GM19372 (cell line): ENCODE measurements around the gene KLHL29.

Experiments
- ATAC-seq: cut with Tn5 transposase; IDR thresholded peaks from one replicate; pipeline ENCODE4 v1.9.1; 2021; ENCODE audit warnings: mild to moderate bottlenecking, low read depth, moderate library complexity; ENCODE audit not compliant: unreplicated experiment

The KLHL29 gene

DNA sequence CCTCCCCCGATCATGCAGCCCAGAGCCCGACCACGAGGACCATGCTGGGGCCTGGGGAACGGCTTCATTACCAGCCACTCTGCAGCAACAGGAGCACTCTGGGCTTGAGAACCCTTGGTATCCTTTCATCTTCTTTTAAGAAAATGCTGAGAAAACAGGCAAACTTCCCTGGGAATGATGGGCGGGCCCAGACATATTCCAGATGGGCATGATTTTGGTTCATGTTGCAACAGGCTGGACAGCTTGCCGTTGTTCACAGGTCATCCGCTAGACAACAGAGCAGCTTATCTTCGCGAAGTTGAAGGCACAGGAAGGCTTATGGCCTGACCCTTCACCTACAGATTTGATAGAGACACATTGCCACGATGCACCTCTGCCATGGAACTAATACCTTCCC, 121.0 kb downstream of the KLHL29 start:
- no peak for ATAC-seq

DNA sequence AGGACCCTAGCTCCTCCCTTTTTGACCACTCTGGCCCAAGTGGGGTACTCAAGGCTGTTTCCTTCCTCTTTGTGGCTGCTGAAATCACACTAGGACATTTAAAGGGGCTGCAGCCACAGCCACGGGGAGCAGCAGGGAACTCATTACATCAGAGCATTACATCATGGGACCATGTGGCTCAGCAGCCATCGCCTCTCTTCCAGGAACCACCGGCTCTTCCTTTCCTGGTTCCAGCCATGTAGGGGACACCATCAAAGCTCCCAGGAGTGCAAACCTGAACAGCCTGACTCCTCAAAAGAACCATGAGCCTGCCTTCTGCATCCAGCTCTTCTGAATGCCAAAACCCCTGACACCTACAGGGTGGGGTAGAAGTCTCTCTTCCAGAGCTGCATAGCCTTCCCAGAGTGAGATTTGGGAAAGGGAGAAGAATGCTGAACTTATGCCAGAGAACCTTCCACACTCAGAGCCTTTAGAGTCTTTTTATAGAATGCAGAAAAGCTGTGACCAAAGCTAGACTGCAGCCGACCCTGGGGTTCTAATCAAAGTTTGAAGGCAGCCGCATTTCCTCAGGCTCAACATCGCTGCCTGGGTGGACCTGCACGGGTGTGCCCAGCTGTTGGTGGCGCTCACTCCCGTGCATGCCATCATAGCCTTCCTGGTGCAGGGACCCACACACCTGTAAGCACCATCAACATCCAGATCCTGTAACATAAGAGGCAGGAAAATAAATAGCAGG, 121.7 kb downstream of the KLHL29 start:
- no peak for ATAC-seq

DNA sequence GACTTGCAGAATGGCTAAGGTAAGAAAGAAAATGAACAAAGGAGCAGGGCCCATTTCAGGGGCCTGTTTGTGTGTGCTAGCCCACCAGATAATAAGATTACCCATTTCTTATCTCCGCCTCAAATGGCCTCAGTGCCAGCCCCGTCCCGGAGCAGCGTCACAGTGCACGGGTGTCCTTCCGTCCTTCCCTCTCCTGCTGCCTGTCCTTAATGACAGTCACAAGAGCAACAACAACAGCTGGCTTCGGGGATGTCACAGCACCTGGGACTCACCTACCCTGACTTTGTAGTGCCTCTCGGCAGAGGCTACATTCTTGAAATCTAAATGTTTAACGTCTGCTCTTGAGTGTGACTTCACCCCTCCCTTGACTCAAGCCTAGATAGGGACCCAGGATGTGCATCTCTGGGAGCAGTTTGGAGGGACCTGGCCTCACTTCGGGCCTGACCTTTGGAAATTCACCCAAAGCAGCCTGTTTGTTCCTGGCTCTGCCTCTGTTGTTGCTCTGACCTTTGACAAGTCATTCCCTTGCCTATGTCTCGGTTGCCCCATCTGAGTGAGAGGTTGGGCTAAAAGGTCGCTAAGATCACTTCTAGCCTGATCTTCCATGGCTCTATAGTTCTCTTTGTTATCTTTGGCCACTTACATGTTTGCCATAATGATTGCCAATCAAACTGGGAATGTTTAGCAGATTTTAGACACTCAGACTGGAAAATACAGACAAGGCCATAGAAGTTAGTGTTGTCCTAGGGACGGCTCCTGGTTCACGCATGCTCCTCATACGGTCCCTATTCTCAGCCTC, 122.5 kb downstream of the KLHL29 start:
- no peak for ATAC-seq

DNA sequence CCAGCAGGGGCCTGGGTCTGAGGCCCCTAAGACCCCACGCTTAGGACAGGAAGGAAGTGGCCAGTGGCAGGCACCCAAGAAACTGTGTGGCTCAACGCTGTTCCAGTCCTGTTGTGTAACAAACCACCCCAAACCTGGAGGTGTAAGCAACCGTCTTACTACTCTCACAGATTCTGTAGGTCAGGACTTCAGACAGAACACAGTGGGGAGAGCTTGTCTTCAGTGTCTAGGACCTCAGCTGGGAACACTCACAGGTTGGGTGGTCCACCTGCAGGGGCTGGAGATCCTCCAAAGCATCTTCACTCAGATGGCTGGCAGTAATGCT, 123.0 kb downstream of the KLHL29 start:
- ATAC-seq, result no peak

DNA sequence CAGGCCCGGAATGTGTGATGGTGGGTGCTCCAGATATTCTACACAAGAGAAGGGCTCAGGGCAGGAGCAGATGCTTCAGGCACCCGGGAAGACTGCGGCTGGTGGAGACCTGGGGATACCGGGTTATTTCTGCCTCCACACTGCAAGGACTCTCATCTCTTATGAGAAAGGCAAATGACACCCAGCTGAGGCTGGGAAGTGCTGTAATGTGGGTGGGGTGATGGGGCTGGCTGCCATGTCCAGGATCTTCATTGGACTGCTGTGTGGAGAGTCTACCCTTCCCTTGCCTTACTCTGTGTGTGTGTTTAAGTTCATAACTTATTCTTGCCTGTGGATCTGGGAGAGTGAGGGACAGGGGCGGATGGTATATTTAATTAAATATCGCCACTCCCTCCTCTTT, 124.1 kb downstream of the KLHL29 start:
- no peak for ATAC-seq

DNA sequence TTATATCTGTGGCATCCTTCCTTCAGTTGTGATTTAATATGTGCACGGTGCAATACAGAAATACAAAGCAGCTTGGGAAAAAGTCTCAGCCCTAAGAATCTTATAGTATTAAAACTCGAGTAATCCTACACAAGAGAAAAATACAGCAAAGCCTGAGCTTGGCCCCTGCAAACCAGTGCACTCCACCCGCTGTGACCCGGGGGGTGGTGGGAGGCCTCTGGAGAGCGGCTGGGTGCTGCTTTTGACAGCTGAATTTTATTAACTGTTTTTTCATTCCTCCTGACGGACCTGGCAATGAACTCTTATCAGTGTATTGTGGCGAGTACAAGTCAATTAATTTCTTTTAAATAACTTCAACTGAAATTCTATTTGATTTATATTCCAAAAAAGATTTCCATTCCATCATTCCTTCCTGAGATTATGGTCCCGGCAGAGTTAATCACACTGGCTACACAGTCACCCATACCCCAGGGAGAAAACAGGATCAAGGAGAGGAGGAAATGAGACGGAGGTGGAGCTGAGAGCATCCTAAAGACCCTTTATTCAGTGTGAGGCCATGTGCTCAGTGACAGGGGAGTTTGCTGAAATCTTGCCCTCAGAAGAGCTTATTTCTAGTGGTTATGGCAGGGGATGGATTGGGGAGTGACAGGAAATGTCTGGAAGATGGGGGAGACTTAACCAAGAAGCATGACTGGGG, 124.8 kb downstream of the KLHL29 start:
- ATAC-seq, result no peak

DNA sequence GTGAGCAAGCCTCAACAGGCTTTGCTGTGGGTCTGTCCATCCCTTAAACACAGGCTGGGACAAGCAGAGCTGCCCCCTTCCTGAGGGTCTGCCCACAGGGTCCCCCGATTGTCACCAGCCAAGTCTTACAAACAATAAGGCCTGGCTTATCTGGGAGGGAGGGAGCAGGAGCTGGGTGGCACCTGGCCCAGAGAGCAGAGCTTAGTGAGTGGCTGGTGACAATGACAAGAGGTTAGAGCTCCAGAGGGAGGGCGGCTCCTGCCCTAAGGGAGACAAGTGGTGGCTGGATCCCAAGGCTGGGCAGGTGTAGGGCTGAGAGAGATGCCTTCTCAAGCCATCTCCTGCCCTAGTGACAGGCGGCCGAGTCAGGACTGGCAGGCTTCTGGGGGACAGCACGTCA, 125.5 kb downstream of the KLHL29 start:
- ATAC-seq, result no peak

DNA sequence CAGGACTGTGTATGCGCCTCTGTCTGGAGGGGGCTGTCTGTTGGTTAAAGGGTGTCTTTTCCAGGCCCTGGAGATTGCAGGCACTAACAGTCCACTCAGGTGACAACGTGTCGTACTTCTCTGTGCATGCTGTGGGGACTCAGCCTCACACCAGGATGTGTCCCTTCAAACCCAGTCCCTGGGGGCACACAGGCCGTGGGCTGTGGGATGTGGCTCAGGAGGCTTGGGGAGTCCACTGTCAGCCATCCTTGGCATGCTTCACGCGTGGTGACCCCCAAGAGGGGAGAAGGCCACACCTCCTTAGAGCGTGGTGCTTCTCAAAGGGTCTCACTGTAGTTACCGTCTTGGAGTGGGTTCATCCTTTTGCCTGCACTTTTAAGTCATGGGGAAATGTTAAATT, 127.8 kb downstream of the KLHL29 start:
- ATAC-seq, result no peak

DNA sequence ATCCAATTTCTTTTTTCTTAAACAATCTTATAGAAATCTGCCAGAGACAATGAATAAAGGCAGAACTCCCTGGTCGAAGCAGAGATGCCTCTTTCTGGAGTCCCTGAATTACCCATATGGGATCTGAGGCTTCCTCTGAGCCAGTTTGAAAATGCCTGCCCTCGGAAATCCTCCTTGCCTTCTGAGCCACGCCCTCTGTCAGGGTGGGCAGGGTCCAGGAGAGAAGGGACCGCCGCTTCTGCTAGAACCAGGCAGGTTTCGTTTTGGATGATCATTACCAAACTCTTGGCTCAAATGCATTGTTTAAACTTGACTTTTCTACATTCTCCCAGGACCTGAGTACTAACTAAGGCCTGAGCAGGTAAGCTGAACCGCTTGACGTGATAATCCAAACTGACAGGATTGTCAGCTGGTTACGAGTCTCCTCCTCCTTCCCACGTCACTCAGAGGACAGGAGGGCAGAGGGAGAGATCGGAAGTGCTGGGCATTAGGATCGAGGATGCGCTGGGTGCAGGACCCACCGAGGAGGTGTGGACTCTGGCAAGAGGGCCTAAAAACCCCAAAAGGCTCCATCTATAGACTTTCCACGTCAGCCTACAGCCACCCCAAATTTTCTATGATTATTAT, 128.4 kb downstream of the KLHL29 start:
- ATAC-seq, result no peak

DNA sequence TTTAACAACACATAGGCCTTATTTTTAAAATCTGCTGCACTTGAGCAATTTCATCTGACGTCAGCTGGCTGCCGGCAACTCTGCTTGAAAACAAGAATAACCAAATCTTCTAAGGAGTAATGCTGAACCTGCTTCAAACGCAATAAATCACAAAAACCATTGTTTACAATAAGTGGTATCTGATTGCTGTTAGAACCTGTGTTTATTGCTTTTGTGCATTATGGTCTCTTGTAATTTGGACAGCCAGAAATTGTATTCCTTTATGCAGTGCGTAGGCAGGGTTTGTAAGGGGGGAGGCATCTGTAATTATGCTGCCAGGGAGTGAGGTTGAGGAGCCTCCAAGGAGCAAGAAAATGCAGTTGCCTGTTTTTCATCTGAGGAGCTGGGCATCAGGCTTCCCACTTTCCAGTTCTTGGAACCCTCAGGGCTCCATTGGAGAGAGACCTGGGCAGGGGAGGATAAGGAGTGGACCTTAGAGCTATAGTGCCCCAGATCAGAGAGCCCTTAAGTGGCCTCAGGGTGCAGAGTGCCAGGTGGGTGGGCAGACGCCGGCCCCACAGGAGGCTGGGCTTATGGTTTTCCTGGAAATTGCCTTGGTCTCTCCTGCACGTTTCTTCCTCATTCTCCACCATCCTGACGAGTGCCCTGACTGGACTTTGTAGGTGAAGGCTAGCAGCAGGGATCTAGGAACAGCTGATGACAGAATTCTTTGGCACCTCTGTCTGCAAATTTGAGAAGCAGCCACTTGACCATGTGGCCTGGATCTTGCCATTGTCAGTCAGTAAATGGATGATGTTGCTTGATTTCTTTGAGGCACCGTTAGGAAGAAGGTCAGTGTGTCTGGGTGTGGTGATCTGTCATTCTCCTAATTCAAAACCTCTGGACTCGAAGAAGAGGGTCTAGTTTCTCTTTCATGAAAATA, 129.2 kb downstream of the KLHL29 start:
- ATAC-seq, result no peak

DNA sequence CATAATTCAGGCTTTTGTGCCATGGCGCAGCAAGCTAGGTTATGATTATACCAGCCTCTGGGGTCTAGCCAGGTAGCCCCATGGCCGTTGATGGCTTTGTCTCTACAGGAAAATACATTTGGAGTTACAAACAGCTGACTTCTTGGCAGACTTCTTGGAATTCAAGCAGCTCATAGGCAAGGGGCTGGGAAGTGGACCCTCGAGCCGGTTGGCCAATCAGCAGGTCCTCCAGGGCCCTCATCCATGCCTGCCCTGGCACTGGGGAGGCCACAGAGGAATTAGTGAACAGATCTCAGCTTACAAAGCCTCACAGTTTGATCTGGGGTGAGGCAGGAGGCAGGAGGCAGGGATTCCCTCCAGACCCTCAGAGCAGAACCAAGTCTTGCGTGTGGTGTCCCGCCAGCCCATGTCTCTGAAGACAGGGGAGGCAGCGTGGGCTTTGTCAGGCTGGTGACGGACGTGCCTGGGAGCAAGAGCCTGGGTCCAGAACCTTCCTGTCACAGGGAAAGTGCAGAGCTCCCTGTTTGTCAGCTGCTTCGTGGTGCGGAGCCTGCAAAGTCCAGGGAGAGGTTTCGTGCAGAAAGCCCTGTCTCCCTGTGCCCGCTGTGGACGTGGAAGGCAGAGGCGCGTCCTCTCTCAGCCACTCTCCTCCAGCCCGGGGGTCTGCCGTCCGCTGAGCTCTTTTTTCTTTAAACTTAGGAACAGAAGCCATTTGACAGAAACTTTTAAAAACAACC, 131.7 kb downstream of the KLHL29 start:
- no peak for ATAC-seq

DNA sequence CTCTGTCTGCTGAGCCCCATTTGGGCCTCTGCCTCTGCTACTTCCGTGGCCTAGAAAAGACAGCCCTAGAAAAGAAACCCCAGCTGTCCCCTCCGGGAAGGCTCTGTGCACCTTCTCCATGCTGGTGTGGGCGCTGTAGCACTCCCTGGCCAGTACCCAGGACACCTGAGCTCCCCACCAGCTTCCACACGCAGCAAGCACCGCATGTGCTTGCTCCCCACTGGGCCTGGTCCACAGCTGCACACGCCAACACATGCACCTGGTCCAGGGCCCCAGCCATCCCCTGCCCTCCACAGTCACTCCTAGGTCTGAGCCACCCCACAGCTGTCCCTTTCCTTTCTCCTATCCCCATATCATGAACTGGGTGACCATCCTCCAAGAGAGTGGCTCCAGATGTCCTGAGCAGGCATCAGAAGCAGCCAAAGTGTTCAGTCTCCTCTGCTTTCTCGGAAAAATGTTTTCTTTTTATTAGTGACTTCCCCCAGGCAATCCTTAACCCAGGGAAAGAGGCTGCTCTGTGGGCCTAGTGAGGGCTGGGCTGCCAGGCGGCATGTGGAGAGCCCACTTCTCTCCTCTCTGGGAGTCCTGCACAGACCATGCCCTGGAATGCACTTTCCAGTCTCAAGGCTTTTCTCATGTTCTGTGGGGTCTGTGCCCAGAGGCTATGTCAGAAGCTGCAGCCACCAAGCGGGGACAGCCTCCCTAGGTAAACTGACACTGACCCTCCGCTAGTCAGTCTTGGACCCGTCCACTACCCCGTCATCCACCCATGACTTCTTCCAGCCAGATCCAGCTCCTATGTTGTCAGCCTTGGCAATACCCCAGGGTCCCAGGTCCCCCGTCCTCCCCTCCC, 133.7 kb downstream of the KLHL29 start:
- no peak for ATAC-seq

DNA sequence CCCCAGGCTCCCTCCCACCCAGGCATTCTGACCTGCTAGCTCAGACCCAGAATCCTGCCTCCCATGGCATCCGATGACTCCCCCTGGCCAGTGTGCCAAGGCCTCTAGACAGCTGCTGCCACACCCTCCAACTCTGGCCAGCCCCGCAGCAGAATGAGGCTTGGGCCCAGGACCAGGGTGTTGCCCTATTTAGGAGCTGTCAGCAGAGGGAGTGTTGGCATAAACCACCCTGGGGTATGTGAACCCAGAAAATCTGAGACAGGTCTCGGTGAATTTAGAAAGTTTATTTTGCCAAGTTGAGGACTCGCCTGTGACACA, 134.3 kb downstream of the KLHL29 start:
- ATAC-seq, result no peak

DNA sequence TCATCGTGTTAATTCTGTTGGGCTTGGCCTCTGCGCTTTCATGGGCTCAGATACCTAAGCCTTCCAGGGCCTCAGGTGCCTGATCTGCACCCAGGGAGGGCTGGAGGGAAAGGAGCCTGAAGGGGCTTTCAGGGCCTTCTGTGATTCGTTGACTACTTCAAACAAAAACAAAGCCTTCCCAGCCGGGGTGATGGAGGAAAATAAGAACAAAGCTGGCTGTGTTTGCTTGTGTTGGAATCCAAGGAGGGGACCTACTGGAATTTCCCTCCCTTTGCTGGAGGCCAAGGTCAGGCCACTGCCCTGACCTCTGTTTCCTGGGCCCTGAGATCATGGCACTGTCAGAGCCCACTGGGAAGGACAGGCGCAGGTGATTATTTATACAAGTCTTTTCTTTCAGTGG, 135.3 kb downstream of the KLHL29 start:
- ATAC-seq, result no peak

DNA sequence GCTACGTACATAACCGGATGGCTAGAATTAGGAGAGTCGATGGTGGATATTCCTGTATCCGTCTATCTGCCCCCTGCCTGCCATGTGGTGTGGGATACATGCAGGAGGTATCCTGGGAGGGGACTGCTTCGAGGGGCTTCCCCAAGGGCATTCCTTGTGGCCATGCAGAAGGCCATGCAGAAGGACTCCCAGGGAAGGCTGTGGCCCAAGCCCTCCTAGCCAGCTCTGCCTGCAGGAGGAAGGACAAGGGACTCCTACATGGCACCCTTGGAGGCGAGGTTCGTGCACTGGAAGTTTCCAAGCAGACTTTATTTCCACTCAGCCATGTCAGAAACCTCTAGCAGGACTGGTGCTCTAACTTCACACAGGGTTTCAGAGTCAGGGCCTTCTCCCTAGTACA, 136.1 kb downstream of the KLHL29 start:
- no peak for ATAC-seq

DNA sequence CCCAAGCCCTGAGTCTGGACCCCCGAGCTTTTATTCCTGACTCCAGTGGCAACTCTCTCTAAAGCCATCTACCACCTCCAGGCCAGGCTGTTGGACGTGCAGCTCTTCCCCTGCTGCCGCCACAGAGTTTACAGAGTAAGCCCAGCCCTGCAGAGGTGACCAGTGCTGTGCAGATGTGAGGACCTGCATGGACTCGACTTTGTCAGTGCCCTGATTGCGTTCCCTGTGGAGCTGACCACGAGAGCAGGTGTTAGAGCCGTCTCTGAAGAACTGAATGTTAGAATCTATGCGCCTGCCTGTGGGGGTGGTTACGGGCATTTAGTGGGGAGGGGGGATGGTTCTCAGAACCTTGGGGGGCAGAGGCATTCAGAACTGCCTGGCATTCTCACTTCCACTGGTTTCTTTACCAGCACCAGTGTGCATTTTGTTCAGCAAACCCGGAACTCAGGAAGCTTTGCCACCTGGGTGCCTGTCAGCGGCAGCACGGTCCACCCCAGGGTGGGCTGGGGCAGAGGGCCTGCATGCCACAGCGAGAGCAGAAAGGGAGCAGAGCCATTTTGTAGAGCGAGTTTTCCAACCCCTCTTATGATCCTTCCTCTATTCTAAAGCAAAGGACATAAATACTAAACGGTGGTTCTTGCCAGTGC, 137.9 kb downstream of the KLHL29 start:
- ATAC-seq, result no peak

DNA sequence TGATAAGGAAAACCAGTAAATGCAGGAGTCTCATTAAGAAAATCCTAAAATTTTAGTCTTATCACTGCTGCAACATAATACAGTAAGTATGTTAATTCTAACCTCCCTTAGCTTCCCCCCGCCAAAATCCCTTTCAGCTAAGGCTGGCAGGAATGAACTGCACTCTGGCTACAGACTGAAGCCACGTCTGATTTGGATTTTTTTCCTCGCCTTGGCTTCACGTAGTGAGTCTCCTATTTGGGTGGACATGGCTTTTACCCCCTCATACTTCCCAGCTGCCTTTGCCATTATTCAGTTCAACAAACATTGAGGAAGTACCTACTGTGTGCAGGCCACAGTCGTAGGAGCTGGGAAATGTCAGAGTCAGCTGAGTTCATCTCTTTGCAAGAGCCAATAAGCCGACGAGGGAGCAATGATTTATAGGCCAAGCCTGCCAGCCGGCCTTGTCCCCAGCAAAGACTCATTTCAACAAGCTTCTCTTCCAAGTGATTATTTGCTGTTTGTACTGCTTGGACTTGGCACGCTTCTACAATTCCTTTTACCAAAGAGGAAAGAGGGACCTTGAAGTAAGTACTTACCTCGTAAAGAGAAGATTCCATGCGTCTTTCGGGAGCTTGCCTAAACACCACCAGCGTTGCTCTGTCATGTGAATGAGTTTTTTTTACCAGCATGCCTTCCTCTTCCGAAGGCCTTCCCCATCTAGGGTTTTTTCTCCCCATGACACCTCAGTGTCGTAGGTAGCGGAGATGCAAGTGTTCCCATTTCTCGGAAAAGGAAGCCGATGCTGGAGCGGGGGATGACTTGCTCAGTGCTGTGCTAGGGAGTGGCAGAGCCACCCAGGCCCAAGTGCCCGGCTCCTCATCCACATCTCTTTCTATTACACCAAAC, 138.6 kb downstream of the KLHL29 start:
- no peak for ATAC-seq
